ENCODE results near the gene GIGYF2. TPM values are rescaled to one million over a fixed set of nuclear protein-coding genes. Genes with fewer than 3 reads are reported as not detected.
A peak's percentile ranks its signal among the peaks of the same experiment; 100 is the strongest.

Gene GIGYF2
- total and polyA plus RNA-seq, 2 of the 4 experiments (the other 2 are of a cell fraction) = 14.7 to 66.0 TPM

GRCh38 chr2:232681527-232681926 is 15.6 kb upstream of the GIGYF2 start:
- no peak overlapping the region for H4K8ac ChIP-seq (ENCODE audit: low read depth in 2 of 2, low read length in 2 of 2)
- H3K9ac ChIP-seq (ENCODE audit: low read depth, low read length) = no peak overlapping the region
- no peak overlapping the region for H3K23ac ChIP-seq (ENCODE audit: low read depth, low read length)
- no peaks in the 10 kb centered on the region for H3K4me1 ChIP-seq (ENCODE audit: control insufficient read depth, insufficient read depth, low read length)
- H3K4me2 ChIP-seq (ENCODE audit: low read depth, low read length) = no peak overlapping the region
- no peak overlapping the region for H3K18ac ChIP-seq (ENCODE audit: low read depth, low read length)
- H2AK5ac ChIP-seq (ENCODE audit: low read depth, low read length) = no peak overlapping the region
- H2BK15ac ChIP-seq (ENCODE audit: low read depth, low read length) = no peak overlapping the region
- intact Hi-C loops (cut with micrococcal nuclease) = no loop called here
- H3K4me3 ChIP-seq (ENCODE audit: insufficient read depth, low read depth, low read length) = no peak overlapping the region
- in situ Hi-C loops (cut with MboI; ENCODE audit: low sequenced_read_pairs) = no loop called here
- 86% methylated on average over 3 of the region's 10 CpGs; no CpG with 5 or more reads in 1 of the 2 experiments for WGBS, 2 experiments (ENCODE audit: extremely low coverage in 2 of 2, insufficient read length in 1 of 2)
- H3K56ac ChIP-seq (ENCODE audit: extremely low read depth, insufficient read depth, low read length) = no peak overlapping the region
- CTCF ChIA-PET = no interaction called here
- no peaks in the 10 kb centered on the region for H4K20me1 ChIP-seq (ENCODE audit: insufficient read depth, low read length)
- H3K27ac ChIP-seq (ENCODE audit: insufficient read depth, low read length) = no peak overlapping the region
- no peak for TF ChIP-seq MAFK (IDR thresholded peaks at IDR 0.05; ENCODE audit: low read depth, low read length)
- no peak for TF ChIP-seq BHLHE40 (IDR thresholded peaks at IDR 0.05; ENCODE audit: low read depth, low read length)
- no peak for TF ChIP-seq CEBPB (IDR thresholded peaks at IDR 0.05; ENCODE audit: low read depth, low read length)
- TF ChIP-seq MXI1 (IDR thresholded peaks at IDR 0.05; ENCODE audit: borderline replicate concordance, low read depth, low read length) = no peak
- H2BK120ac ChIP-seq (ENCODE audit: low read depth, low read length) = no peak overlapping the region
- no peaks in the 10 kb centered on the region for H3K36me3 ChIP-seq (ENCODE audit: control insufficient read depth, insufficient read depth, low read length)
- DNase-seq = no peak
- H2BK20ac ChIP-seq (ENCODE audit: low read depth, low read length) = no peak overlapping the region
- no peak overlapping the region for H4K5ac ChIP-seq (ENCODE audit: low read depth, low read length)
- dilution Hi-C loops (cut with HindIII; ENCODE audit: low sequenced_read_pairs, unreplicated experiment) = no loop called here
- no peak overlapping the region for H2AFZ ChIP-seq (replicated peaks; ENCODE audit: low read length, poor library complexity)
- H3K79me1 ChIP-seq (ENCODE audit: low read depth in 1 of 2, low read length in 2 of 2) = no peaks in the 10 kb centered on the region
- no peaks in the 10 kb centered on the region for H3K9me3 ChIP-seq (ENCODE audit: control insufficient read depth, insufficient read depth, low read length)
- peak overlapping the region; percentile 37 for H2AK9ac ChIP-seq (replicated peaks; ENCODE audit: low read depth, low read length, poor library complexity)
- H3K9me1 ChIP-seq (ENCODE audit: insufficient read depth, low read length) = no peaks in the 10 kb centered on the region
- no peak overlapping the region for H2BK5ac ChIP-seq (ENCODE audit: low read depth, low read length, poor library complexity, severe bottlenecking)
- no peak overlapping the region for H3K4ac ChIP-seq (ENCODE audit: low read depth, low read length)
- POLR2A ChIA-PET (ENCODE audit: unreplicated experiment) = no interaction called here
- BruUV-seq (replicated peaks) = no TSS peak
- no peak overlapping the region for H3K14ac ChIP-seq (replicated peaks; ENCODE audit: low read depth, low read length)
- peaks cover 20% of the 10 kb centered on the region for H3K27me3 ChIP-seq (ENCODE audit: control insufficient read depth, insufficient read depth, low read length)
- no peak for ATAC-seq (ENCODE audit: low read depth)
- H4K91ac ChIP-seq (ENCODE audit: insufficient read depth, low read depth, low read length) = no peak overlapping the region

Data from IMR-90 (cell line).